Thyroid gland (tissue), 4 donors: ENCODE data around the gene TLR7. TPM values are rescaled to one million over a fixed set of nuclear protein-coding genes. Genes with fewer than 3 reads are reported as not detected.

Source experiments
- DNase-seq, 2 donors: peaks; one replicate each; pipeline ENCODE4 v3.0.0-alpha.2; 2019
- H3K27ac ChIP-seq, 3 donors: fragments of 200-600 bp; sonication (generic); 1 replicate in 2 of 3; 2 replicates in 1 of 3; pipeline ENCODE4 v1.5.1; 2016 to 2019; ENCODE audit warnings: mild to moderate bottlenecking in 1 of 3, moderate library complexity in 1 of 3
- H3K27me3 ChIP-seq: fragments of 200-600 bp; sonication (generic); one replicate; pipeline ENCODE4 v1.5.1; 2019
- H3K36me3 ChIP-seq, 2 donors: fragments of 200-600 bp; sonication (generic); one replicate each; pipeline ENCODE4 v1.5.1; 2016 to 2019
- H3K4me1 ChIP-seq, 2 donors: fragments of 200-600 bp; sonication (generic); one replicate each; pipeline ENCODE4 v1.5.1; 2017 to 2019
- H3K4me3 ChIP-seq, 3 donors: fragments of 200-600 bp; sonication (generic); replicated peaks in 1 of 3; 1 replicate in 2 of 3; 2 replicates in 1 of 3; pipeline ENCODE4 v1.5.1; 2016; ENCODE audit warnings: mild to moderate bottlenecking in 1 of 3
- H3K9me3 ChIP-seq: fragments of 200-600 bp; sonication (generic); one replicate; pipeline ENCODE4 v1.5.1; 2017
- CTCF ChIP-seq, 6 experiments: fragments of 200-600 bp in 3 of 6; fragments of 450-650 bp in 3 of 6; sonication (generic) in 3 of 6; IDR thresholded peaks; one replicate each; pipeline ENCODE4 v1.5.1; 2016 to 2019; ENCODE audit warnings: antibody characterized with exemption in 6 of 6, mild to moderate bottlenecking in 2 of 6, inconsistent platforms in 1 of 6, moderate library complexity in 1 of 6
- POLR2A ChIP-seq, 2 donors: fragments of 450-650 bp; IDR thresholded peaks; one replicate each; pipeline ENCODE4 v1.6.1; 2017; ENCODE audit warnings: antibody characterized with exemption in 2 of 2, mild to moderate bottlenecking in 2 of 2, moderate library complexity in 1 of 2
- WGBS, 2 donors: methylation state at CpG; one replicate each; pipeline ENCODE4 v1.1.5; 2017; 5-methylcytosine and 5-hydroxymethylcytosine counted together
- intact Hi-C: fragments of 100-400 bp; cut with DNase I; formaldehyde crosslinking; loops from one replicate; pipeline ENCODE4 v1.15.1; 2023
- total RNA-seq, 4 donors: library from RNA; depleted of rRNA; stranded (reverse); fragments of >200 nt; gene quantifications; one replicate each; pipeline ENCODE4 v1.2.3, GENCODE V29; 2016

TLR7 gene
- total RNA-seq, 4 donors from 2014 or later: 0.54 to 0.67 (median 0.60) TPM

- no peak overlapping the region for H3K4me3 ChIP-seq
- no peak for DNase-seq
- H3K27me3 ChIP-seq: no peaks in the 10 kb centered on the region
- no peaks in the 10 kb centered on the region for H3K4me1 ChIP-seq
- no peaks in the 10 kb centered on the region for H3K9me3 ChIP-seq
- WGBS, 2 donors: 81 to 90% methylated on average over 2 of the region's 2 CpGs
- no peaks in the 10 kb centered on the region for H3K36me3 ChIP-seq
- intact Hi-C loops: no loop called here
- no peak overlapping the region for H3K27ac ChIP-seq
- TF ChIP-seq CTCF (IDR thresholded peaks at IDR 0.05) (no peak), POLR2A (IDR thresholded peaks at IDR 0.05) (no peak)
Measured at GRCh38 chrX:12911122-12911470, 44.2 kb downstream of the TLR7 start.

DNA sequence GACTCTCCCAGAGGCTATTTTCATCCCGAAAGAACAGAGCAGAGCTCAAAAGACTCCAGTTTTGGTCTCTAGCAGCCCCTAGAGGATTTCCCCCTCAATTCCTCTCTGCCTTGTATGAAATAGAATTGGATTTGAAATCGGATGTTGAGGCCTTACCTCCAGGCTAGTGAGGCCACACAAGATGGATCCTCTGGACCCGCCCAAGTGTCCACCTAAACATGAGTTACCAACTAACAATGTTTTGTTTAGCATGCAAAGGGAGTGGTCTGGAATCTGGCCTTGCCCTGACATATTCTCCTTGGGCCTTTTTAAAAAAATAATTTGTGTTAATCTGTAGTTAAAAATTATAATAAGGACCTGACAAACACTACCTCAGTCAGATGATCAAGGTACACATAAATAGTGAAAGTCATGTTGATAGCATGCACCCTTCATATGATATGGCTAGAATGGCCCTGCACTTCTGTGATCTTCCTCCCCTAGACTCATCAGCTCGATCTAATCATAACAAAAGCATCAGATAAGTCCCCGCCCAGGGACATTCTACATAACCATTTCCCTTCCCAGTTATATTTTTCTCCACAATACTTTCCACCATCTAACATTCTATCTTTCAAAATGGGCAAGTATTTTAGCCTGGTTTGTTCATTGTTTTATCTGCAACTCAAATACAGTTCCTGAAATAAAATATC is 46.1 kb downstream of the TLR7 start:
- intact Hi-C loops: no loop called here
- 79 to 86% methylated on average over 5 of the region's 5 CpGs for WGBS, 2 donors
- H3K4me3 ChIP-seq: no peak overlapping the region
- H3K9me3 ChIP-seq: no peaks in the 10 kb centered on the region
- H3K36me3 ChIP-seq: no peaks in the 10 kb centered on the region
- TF ChIP-seq POLR2A (IDR thresholded peaks at IDR 0.05) (no peak), CTCF (IDR thresholded peaks at IDR 0.05) (no peak)
- no peak for DNase-seq
- no peaks in the 10 kb centered on the region for H3K4me1 ChIP-seq
- no peak overlapping the region for H3K27ac ChIP-seq
- no peaks in the 10 kb centered on the region for H3K27me3 ChIP-seq

GRCh38 chrX:12917753-12918152 is 50.9 kb downstream of the TLR7 start:
- Histone ChIP-seq H3K4me1 (no peaks in the 10 kb centered on the region), H3K36me3 (no peaks in the 10 kb centered on the region), H3K27me3 (no peaks in the 10 kb centered on the region), H3K27ac (no peak overlapping the region), H3K9me3 (no peaks in the 10 kb centered on the region), H3K4me3 (no peak overlapping the region)
- intact Hi-C loops: no loop called here
- TF ChIP-seq POLR2A (IDR thresholded peaks at IDR 0.05) (no peak), CTCF (IDR thresholded peaks at IDR 0.05) (no peak)
- 70 to 80% methylated on average over 2 of the region's 2 CpGs for WGBS, 2 donors
- no peak for DNase-seq

GRCh38 chrX:12919051-12919450 is 52.2 kb downstream of the TLR7 start:
- TF ChIP-seq POLR2A (IDR thresholded peaks at IDR 0.05) (no peak), CTCF (IDR thresholded peaks at IDR 0.05) (no peak)
- intact Hi-C loops: no loop called here

DNA sequence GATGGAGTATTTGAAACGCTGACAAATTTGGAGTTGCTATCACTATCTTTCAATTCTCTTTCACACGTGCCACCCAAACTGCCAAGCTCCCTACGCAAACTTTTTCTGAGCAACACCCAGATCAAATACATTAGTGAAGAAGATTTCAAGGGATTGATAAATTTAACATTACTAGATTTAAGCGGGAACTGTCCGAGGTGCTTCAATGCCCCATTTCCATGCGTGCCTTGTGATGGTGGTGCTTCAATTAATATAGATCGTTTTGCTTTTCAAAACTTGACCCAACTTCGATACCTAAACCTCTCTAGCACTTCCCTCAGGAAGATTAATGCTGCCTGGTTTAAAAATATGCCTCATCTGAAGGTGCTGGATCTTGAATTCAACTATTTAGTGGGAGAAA is 52.7 kb downstream of the TLR7 start:
- Histone ChIP-seq H3K9me3 (no peaks in the 10 kb centered on the region), H3K27me3 (no peaks in the 10 kb centered on the region), H3K4me1 (no peaks in the 10 kb centered on the region), H3K36me3 (no peaks in the 10 kb centered on the region), H3K4me3 (no peak overlapping the region), H3K27ac (no peak overlapping the region)
- no peak for DNase-seq
- TF ChIP-seq POLR2A (IDR thresholded peaks at IDR 0.05) (no peak), CTCF (IDR thresholded peaks at IDR 0.05) (no peak)
- 85 to 95% methylated on average over 8 of the region's 8 CpGs for WGBS, 2 donors
- intact Hi-C loops: no loop called here

More at GRCh38 chrX:12919051-12919450, 52.2 kb downstream of the TLR7 start:
- H3K36me3 ChIP-seq: no peaks in the 10 kb centered on the region
- no peaks in the 10 kb centered on the region for H3K4me1 ChIP-seq
- H3K9me3 ChIP-seq: no peaks in the 10 kb centered on the region
- no peak overlapping the region for H3K4me3 ChIP-seq
- 87 to 88% methylated on average over 10 of the region's 10 CpGs for WGBS, 2 donors
- no peak overlapping the region for H3K27ac ChIP-seq
- no peaks in the 10 kb centered on the region for H3K27me3 ChIP-seq
- no peak for DNase-seq
